GM10248 (cell line): ENCODE results near the gene SCN3B.

ENCODE experiments used
- CTCF ChIA-PET: fragments of 300-600 bp; sonication (Branson Sonifier 250); formaldehyde crosslinking; extraction: SDS; loops from one replicate; lab custom pipeline; 2021; ENCODE audit warnings: antibody characterized with exemption; lab: Yijun Ruan, JAX
- POLR2A ChIA-PET: fragments of 350-650 bp; sonication (Branson Sonifier 250); formaldehyde crosslinking; extraction: SDS; loops from one replicate; lab custom pipeline; 2020; ENCODE audit warnings: antibody characterized with exemption; lab: Yijun Ruan, JAX
- DNase-seq: peaks from one replicate; pipeline ENCODE4 v3.0.0; 2012; ENCODE audit errors: extremely low spot score
- TF ChIP-seq, protein P1 (sequence below): IDR thresholded peaks from 2 replicates; pipeline ENCODE4 v1.5.1; 2012; ENCODE audit warnings: mild to moderate bottlenecking, low read depth; ENCODE audit errors: extremely low read depth, missing control alignments, control extremely low read depth

The SCN3B gene

DNA sequence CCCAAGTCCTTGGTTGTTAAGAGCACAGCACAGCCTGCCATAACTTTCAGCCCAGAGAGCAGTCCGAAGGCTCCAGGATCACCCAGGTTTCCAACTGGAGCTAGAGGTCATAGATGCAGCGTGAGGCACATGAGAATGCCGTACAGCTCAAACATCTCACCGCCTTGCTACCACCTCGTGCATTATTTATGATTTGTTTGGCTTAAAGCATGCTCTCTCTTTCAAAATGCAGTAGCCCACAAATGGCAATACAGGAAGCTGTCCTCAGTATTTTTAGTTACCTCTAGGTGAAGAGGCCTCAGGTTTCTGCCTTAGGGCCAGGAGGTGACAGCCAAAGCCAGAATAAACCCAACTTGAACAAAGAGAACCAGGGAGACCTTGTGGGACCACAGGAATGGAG lies 14.4 kb downstream of the SCN3B start:
- ChIA-PET POLR2A (no interaction called here), CTCF (interaction anchor here (0.6 to 13.3 kb wide), 10 partner anchors 10 to 164 kb away, joined by 3 to 250 read pairs (median 5); partner anchors contain the start of gene SCN3B)
- TF ChIP-seq, protein P1, sequence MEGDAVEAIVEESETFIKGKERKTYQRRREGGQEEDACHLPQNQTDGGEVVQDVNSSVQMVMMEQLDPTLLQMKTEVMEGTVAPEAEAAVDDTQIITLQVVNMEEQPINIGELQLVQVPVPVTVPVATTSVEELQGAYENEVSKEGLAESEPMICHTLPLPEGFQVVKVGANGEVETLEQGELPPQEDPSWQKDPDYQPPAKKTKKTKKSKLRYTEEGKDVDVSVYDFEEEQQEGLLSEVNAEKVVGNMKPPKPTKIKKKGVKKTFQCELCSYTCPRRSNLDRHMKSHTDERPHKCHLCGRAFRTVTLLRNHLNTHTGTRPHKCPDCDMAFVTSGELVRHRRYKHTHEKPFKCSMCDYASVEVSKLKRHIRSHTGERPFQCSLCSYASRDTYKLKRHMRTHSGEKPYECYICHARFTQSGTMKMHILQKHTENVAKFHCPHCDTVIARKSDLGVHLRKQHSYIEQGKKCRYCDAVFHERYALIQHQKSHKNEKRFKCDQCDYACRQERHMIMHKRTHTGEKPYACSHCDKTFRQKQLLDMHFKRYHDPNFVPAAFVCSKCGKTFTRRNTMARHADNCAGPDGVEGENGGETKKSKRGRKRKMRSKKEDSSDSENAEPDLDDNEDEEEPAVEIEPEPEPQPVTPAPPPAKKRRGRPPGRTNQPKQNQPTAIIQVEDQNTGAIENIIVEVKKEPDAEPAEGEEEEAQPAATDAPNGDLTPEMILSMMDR = no peak

DNA sequence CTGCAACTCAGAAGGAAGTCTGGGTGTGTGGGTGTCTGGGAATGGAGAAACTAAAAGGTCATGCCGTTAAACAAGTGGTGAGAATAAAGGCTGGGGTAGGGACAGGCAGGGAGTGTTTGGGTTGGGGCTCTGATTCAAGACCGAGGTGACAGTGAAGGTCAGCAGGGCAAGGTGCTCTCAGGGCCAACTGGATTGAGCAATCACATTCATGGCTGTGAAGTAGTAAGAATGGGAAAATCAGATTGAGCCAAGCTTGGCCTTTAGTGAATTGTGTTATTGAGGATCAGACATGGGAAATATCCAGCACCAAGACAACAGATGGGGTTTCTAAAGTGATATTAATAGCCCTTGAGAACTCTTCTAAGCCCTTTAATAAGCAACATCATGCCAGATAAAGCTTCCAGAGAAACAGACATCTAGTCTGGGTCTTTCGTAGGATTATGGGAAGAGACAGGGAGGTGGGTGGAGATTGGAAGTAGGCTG lies 24.3 kb downstream of the SCN3B start:
- ChIA-PET CTCF (interaction anchor here (0.9 to 5.2 kb wide), 6 partner anchors 10 to 76 kb away, joined by 3 to 18 read pairs (median 8); no protein-coding TSS in a partner anchor), POLR2A (no interaction called here)
- no peak for DNase-seq
- TF ChIP-seq, protein P1 = no peak

More for the DNA sequence above, 14.4 kb downstream of the SCN3B start:
- DNase-seq = no peak

DNA sequence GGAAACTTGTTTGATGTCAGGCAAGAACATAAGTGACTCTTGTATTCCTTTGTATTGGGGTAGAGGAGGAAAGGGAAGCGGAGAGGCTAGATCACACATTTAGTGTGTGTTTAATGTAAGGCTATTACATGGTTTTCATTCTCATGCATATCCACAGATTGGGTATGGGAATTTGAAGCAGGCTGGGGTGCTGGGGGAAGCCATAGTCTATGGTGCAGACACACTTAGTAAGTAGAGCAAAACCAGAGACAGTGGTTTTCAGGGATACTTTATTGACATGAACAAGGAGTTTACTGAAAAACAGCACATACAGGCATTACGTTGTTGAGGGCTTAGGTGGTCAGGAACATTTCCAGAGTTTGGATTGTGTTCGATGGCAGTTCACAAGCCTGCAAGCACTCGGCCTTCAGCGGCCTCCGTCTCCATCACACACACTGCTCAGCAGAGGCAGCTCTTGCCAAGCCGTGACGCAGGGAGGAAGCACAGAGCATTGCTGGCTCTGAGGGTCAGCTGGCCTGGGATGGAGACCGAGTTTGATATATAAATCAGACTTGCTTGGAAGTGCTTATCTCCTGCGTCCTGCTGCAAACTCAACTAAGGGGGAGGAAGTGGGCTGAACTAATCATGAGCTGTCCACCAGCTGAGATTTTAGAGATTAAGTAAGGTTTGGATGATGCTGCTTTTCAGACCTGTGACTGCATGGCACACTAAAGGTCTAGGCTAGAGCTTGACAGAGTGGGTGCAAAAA lies 25.3 kb downstream of the SCN3B start:
- CTCF ChIA-PET = interaction anchor here (2.7 to 5.2 kb wide), 3 partner anchors 11 to 78 kb away, joined by 9 to 18 read pairs (median 16); no protein-coding TSS in a partner anchor
- TF ChIP-seq, protein P1 = no peak
- POLR2A ChIA-PET = interaction anchor here (0.6 kb wide), 1 partner anchor 10 kb away, joined by 3 read pairs; no protein-coding TSS in a partner anchor
- DNase-seq = no peak

DNA sequence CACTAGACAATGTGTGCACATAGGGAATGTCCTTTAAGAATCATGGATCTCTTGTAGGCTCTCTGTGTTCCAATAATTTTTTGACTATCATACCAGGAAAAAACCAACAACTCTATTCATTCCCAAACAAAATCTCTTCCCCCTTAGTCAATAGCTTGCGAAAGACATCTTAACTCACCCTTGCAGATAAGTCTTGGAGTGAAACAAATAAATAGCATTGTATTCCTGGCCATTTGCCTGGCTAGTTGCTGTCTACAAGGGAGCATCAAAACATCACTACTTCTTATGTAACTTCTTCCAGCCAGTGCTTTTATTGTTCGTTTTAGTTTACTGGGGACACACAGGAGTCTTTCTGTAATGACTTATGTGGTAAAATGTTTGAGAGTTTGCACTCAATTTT lies 29.4 kb downstream of the SCN3B start:
- TF ChIP-seq, protein P1 = no peak
- ChIA-PET CTCF (interaction anchor here (0.7 to 2.5 kb wide), 5 partner anchors 9 to 85 kb away, joined by 3 to 10 read pairs (median 3); no protein-coding TSS in a partner anchor), POLR2A (no interaction called here)
- DNase-seq = no peak

DNA sequence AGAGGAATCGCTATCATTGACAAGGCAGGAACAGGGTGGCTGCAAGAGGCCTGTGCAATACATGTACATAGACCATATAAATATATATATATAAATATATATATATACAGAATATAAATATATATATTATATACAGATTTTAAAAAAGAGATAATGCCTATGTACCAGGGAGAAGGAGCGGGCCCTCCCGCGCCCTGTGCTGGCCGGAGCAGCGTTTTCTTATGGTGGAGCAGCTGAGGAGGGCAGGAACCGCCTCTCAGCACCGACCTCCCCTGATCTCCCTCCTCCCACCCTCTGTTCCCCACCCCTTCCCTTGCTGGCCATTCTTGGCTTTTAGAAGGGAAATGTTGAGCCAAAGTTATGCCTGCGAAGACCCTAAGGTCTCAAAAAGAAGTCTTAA lies 31.8 kb downstream of the SCN3B start:
- POLR2A ChIA-PET = no interaction called here
- TF ChIP-seq, protein P1 = no peak
- DNase-seq = no peak

DNA sequence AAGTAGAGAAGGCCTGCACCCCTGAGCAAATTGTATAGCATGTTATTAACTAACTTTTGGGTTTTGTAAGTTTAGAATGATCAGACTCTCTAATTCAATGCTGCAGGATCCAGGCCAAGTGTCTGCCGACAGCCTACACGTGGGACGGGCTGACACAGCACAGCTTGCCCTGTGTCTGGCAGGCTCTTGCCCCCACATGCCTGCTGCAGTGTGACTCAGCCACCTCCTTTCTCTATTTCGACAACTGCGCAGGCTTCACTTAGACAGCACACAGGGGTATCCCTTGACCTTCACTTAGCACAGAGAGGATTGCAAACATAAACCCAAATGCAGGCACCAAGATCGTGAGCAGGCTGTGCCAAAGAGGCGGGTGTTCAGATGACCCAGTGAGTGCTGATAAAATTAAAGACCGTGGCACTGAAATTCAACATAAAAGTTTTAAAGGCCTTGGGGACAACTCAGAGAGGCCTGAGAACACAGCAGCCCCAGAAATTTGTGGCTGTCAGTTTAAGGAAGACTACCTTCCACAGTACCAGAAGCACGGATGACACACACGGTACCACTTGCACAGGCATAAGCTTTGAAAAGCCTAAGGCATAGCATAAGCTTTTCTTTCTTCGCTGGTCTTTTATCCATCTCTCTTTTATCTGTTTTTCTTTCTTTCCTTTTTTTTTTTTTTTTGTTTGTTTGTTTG lies 37.8 kb downstream of the SCN3B start:
- POLR2A ChIA-PET = no interaction called here
- no peak for DNase-seq
- TF ChIP-seq, protein P1 = no peak
- CTCF ChIA-PET = interaction anchor here (1.2 to 1.4 kb wide), 2 partner anchors 20 to 36 kb away, joined by 4 read pairs; no protein-coding TSS in a partner anchor

More for the DNA sequence above, 31.8 kb downstream of the SCN3B start:
- CTCF ChIA-PET = no interaction called here
